Activated B cell treated with CpG ODN at 0.5 μM for 24 hours (primary cell): ENCODE data around the gene P2RX7. TPM values are rescaled to one million over a fixed set of nuclear protein-coding genes. Genes with fewer than 3 reads are reported as not detected.

Experiments
- ATAC-seq: fragments of 200-7000 bp; cut with Tn5 transposase; one replicate; pipeline ENCODE4 v1.10.0; 2021; ENCODE audit warnings: low read depth, mild to moderate bottlenecking, moderate library complexity
- CTCF ChIA-PET: fragments of 350-600 bp; sonication (Branson Sonifier 250); formaldehyde crosslinking; loops from one replicate; lab custom pipeline; 2021; ENCODE audit warnings: antibody characterized with exemption; lab: Charles Lee
- POLR2A ChIA-PET: fragments of 350-600 bp; sonication (Branson Sonifier 250); formaldehyde crosslinking; loops from one replicate; lab custom pipeline; 2021; ENCODE audit warnings: antibody characterized with exemption; lab: Charles Lee
- DNase-seq: peaks from one replicate; pipeline ENCODE4 v3.0.0; 2022
- H3K27ac Mint-ChIP-seq: one replicate; pipeline ENCODE4 v1.8.0; 2020; ENCODE audit warnings: mixed read lengths
- H3K27me3 Mint-ChIP-seq: one replicate; pipeline ENCODE4 v1.8.0; 2021; ENCODE audit warnings: mixed read lengths
- H3K36me3 Mint-ChIP-seq: one replicate; pipeline ENCODE4 v1.8.0; 2021; ENCODE audit warnings: low read depth, mixed read lengths
- H3K4me1 Mint-ChIP-seq: one replicate; pipeline ENCODE4 v1.8.0; 2021; ENCODE audit warnings: mixed read lengths
- H3K4me3 Mint-ChIP-seq: one replicate; pipeline ENCODE4 v1.8.0; 2020; ENCODE audit warnings: mild to moderate bottlenecking, mixed read lengths
- H3K9me3 Mint-ChIP-seq: one replicate; pipeline ENCODE4 v1.8.0; 2020; ENCODE audit warnings: mixed read lengths
- CTCF ChIP-seq: fragments of 200-600 bp; IDR thresholded peaks from one replicate; pipeline ENCODE4 v1.8.0; 2022; ENCODE audit warnings: antibody characterized with exemption, mild to moderate bottlenecking
- intact Hi-C: fragments of 100-400 bp; cut with micrococcal nuclease; formaldehyde crosslinking; loops from one replicate; pipeline ENCODE4 v1.15.1; 2024
- total RNA-seq: library from RNA; stranded (reverse); gene quantifications from 2 replicates; pipeline ENCODE4 v1.2.3, GENCODE V29; 2022

P2RX7 gene
- total RNA-seq, 1 donor from 2014 or later: 5.3 TPM

- CTCF ChIA-PET: interaction anchor here (1.0 to 2.0 kb wide), 3 partner anchors 9 to 171 kb away, joined by 4 to 6 read pairs (median 4); no protein-coding TSS in a partner anchor
- ATAC-seq (no peak), DNase-seq (no peak)
- H3K4me1 Mint-ChIP-seq: peaks cover 16% of the 10 kb centered on the region
- no peaks in the 10 kb centered on the region for H3K9me3 Mint-ChIP-seq
- intact Hi-C loops: loop anchor here (1.0 to 5.0 kb wide), 3 partner anchors 67 to 170 kb away; partner anchors contain the start of gene CAMKK2
- H3K4me3 Mint-ChIP-seq: no peak overlapping the region
- H3K27me3 Mint-ChIP-seq: no peaks in the 10 kb centered on the region
- POLR2A ChIA-PET: interaction anchor here (1.0 kb wide), 1 partner anchor 8 kb away, joined by 3 read pairs; no protein-coding TSS in a partner anchor
- peaks cover 46% of the 10 kb centered on the region for H3K36me3 Mint-ChIP-seq
- no peak overlapping the region for H3K27ac Mint-ChIP-seq
- TF ChIP-seq CTCF: no peak
These were observed 97.8 kb downstream of the P2RX7 start for GRCh38 chr12:121230538-121230907.

- H3K27ac Mint-ChIP-seq: no peak overlapping the region
- TF ChIP-seq CTCF: no peak
- ChIA-PET CTCF (no interaction called here), POLR2A (interaction anchor here (0.6 kb wide), 1 partner anchor 38 kb away, joined by 3 read pairs; no protein-coding TSS in a partner anchor)
- ATAC-seq: no peak
- peaks cover 50% of the 10 kb centered on the region for H3K36me3 Mint-ChIP-seq
- no peaks in the 10 kb centered on the region for H3K27me3 Mint-ChIP-seq
- H3K4me3 Mint-ChIP-seq: no peak overlapping the region
- H3K4me1 Mint-ChIP-seq: peaks cover 10% of the 10 kb centered on the region
- DNase-seq: no peak
- H3K9me3 Mint-ChIP-seq: no peaks in the 10 kb centered on the region
- intact Hi-C loops: loop anchor here (5.0 kb wide), 1 partner anchor 65 kb away; the partner anchor contains the start of gene CAMKK2
These were observed 99.5 kb downstream of the P2RX7 start for GRCh38 chr12:121232163-121232562.

GRCh38 chr12:121232977-121233627, 100.4 kb downstream of the P2RX7 start:
- peaks cover 52% of the 10 kb centered on the region for H3K36me3 Mint-ChIP-seq
- intact Hi-C loops: loop anchor here (5.0 kb wide), 1 partner anchor 64 kb away; the partner anchor contains the start of gene CAMKK2
- H3K4me3 Mint-ChIP-seq: no peak overlapping the region
- no peak overlapping the region for H3K27ac Mint-ChIP-seq
- ATAC-seq: no peak
- H3K27me3 Mint-ChIP-seq: no peaks in the 10 kb centered on the region
- ChIA-PET CTCF (no interaction called here), POLR2A (interaction anchor here (0.6 kb wide), 1 partner anchor 37 kb away, joined by 3 read pairs; no protein-coding TSS in a partner anchor)
- H3K4me1 Mint-ChIP-seq: peaks cover 4% of the 10 kb centered on the region
- no peak for DNase-seq
- TF ChIP-seq CTCF: no peak
- H3K9me3 Mint-ChIP-seq: no peaks in the 10 kb centered on the region

GRCh38 chr12:121233628-121234020, 100.9 kb downstream of the P2RX7 start:
- CTCF ChIA-PET: no interaction called here
- no peak overlapping the region for H3K27ac Mint-ChIP-seq

More at GRCh38 chr12:121233628-121234020, 100.9 kb downstream of the P2RX7 start:
- intact Hi-C loops: loop anchor here (5.0 kb wide), 1 partner anchor 64 kb away; the partner anchor contains the start of gene CAMKK2
- no peak for ATAC-seq
- no peak for TF ChIP-seq CTCF
- Mint-ChIP-seq H3K9me3 (no peaks in the 10 kb centered on the region), H3K4me3 (no peak overlapping the region), H3K36me3 (peaks cover 50% of the 10 kb centered on the region), H3K4me1 (peaks cover 4% of the 10 kb centered on the region), H3K27me3 (no peaks in the 10 kb centered on the region)
- POLR2A ChIA-PET: no interaction called here
- no peak for DNase-seq
